Karpas-422 (cell line): ENCODE results near the gene HOXB8. TPM values are rescaled to one million over a fixed set of nuclear protein-coding genes. Genes with fewer than 3 reads are reported as not detected.

ENCODE experiments used
- DNase-seq: peaks from one replicate; pipeline ENCODE4 v3.0.0-alpha.2; 2015
- H2AFZ ChIP-seq: fragments of 200-600 bp; sonication (generic); 2 replicates; pipeline ENCODE4 v1.6.1; 2014; ENCODE audit warnings: antibody characterized with exemption, low read length, mixed read lengths
- H3K27ac ChIP-seq: fragments of 200-600 bp; sonication (generic); 2 replicates; pipeline ENCODE4 v1.5.1; 2014; ENCODE audit warnings: mild to moderate bottlenecking, low read length, moderate library complexity
- H3K27me3 ChIP-seq: fragments of 200-600 bp; sonication (generic); 2 replicates; pipeline ENCODE4 v1.6.1; 2014; ENCODE audit warnings: low read length, mixed read lengths
- H3K36me3 ChIP-seq: fragments of 200-600 bp; sonication (generic); 2 replicates; pipeline ENCODE4 v1.6.1; 2014; ENCODE audit warnings: low read length, mixed read lengths; ENCODE audit not compliant: insufficient read depth
- H3K4me1 ChIP-seq: fragments of 200-600 bp; sonication (generic); 2 replicates; pipeline ENCODE4 v1.6.1; 2014; ENCODE audit warnings: mild to moderate bottlenecking, low read length, mixed read lengths
- H3K4me2 ChIP-seq: fragments of 200-600 bp; sonication (generic); 2 replicates; pipeline ENCODE4 v1.6.1; 2014; ENCODE audit warnings: low read length, low read depth, mild to moderate bottlenecking; ENCODE audit not compliant: poor library complexity, severe bottlenecking
- H3K4me3 ChIP-seq: fragments of 200-600 bp; sonication (generic); 2 replicates; pipeline ENCODE4 v1.5.1; 2014; ENCODE audit warnings: mild to moderate bottlenecking, antibody characterized with exemption, low read length, mixed read lengths
- H3K79me2 ChIP-seq: fragments of 200-600 bp; sonication (generic); 2 replicates; pipeline ENCODE4 v1.6.1; 2014; ENCODE audit warnings: mild to moderate bottlenecking, low read length, mixed read lengths
- H3K9ac ChIP-seq: fragments of 200-600 bp; sonication (generic); 2 replicates; pipeline ENCODE4 v1.6.0; 2014; ENCODE audit warnings: low read length
- H3K9me2 ChIP-seq: fragments of 200-600 bp; sonication (generic), shearing (Covaris generic); replicated peaks from 2 replicates; pipeline ENCODE4 v1.6.0; 2014; ENCODE audit warnings: mild to moderate bottlenecking, low read length, moderate library complexity; ENCODE audit not compliant: insufficient read depth
- H3K9me3 ChIP-seq: fragments of 300-700, 200-600 bp; sonication (generic); 2 replicates; pipeline ENCODE4 v1.6.1; 2014; ENCODE audit warnings: low read length, mixed read lengths
- H4K20me1 ChIP-seq: fragments of 200-600 bp; sonication (generic); 2 replicates; pipeline ENCODE4 v1.6.1; 2014; ENCODE audit warnings: mild to moderate bottlenecking, antibody characterized with exemption, low read length, low read depth; ENCODE audit not compliant: insufficient read depth
- total RNA-seq: library from RNA; depleted of rRNA; stranded (reverse); fragments of >200 nt; shearing (Covaris generic); gene quantifications from 2 replicates; pipeline ENCODE4 v1.2.3, GENCODE V29; 2014; ENCODE audit warnings: low replicate concordance; rRNA removed

Gene HOXB8
- total RNA-seq, result 4.2 TPM in 1 of 2 replicates, not detected in the other

DNA sequence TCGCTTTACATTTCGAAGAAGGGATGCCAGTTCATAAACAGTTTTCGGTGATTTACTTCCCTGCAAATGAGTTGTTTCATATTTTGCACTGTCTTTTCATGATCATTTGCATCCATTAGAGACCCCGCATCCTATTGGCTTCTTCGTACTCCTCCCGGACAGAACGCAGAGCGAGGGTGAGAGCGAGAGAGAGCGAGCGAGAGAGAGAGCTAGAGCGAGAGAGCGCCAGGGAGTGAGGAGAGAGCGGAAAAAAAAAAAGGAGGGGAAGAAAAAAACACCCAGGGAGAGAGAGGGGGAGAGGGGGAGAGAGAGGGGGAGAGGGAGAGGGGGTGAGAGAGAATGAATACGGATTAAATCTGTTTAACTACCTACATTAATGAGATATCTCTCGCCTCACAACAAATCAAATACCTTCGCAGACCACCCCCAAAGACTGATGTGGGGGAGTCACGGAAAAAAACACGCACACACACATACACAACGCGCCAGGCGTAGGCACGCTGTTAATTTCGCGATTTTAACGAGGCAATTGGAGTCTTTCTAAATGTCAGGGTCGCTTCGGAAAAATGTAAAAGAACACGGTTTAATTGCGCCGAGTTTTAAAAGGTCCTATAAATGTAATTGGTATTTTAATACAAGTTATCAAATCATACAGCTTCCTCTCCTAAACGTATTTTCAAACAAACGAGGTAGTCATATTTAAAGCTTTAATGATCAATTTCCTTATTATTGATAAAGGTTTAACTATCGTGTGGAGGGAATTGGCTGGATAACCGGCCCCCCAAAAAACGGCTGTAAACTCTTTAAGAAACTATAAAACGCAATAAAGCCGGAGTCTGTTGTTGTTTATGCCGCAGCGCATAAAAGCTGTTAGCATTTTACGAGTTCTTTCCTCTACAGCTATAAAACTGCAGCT lies at the start of gene HOXB8:
Gene HOXB8, minus strand, starts transcription at position 246 of the 916 bp plus-strand sequence. CDS start 588 bp downstream, outside the sequence.
- Histone ChIP-seq H3K4me2 (no peak within 1 kb of the TSS), H3K27ac (no peak within 1 kb of the TSS), H3K4me3 (no peak within 1 kb of the TSS), H3K9me2 (no peaks in the 10 kb centered on the region), H3K27me3 (no peaks in the 10 kb centered on the region), H3K36me3 (no peaks in the 10 kb centered on the region), H3K79me2 (no peaks in the 10 kb centered on the region), H4K20me1 (no peaks in the 10 kb centered on the region), H2AFZ (no peak within 1 kb of the TSS), H3K9ac (no peak within 1 kb of the TSS), H3K9me3 (no peaks in the 10 kb centered on the region), H3K4me1 (peaks cover 32% of the 10 kb centered on the region)
- no peak for DNase-seq

- Histone ChIP-seq H3K4me3 (no peak overlapping the region), H3K36me3 (no peaks in the 10 kb centered on the region), H3K79me2 (no peaks in the 10 kb centered on the region), H3K27ac (no peak overlapping the region), H3K9me3 (no peaks in the 10 kb centered on the region), H2AFZ (no peak overlapping the region), H3K9ac (no peak overlapping the region), H3K27me3 (no peaks in the 10 kb centered on the region), H4K20me1 (no peaks in the 10 kb centered on the region), H3K9me2 (no peaks in the 10 kb centered on the region), H3K4me1 (no peaks in the 10 kb centered on the region), H3K4me2 (no peak overlapping the region)
- DNase-seq, result no peak
Observed at GRCh38 chr17:48663134-48663924, 48.2 kb upstream of the HOXB8 start.

- H3K9me3 ChIP-seq, result no peaks in the 10 kb centered on the region
- H3K9ac ChIP-seq, result no peak overlapping the region
- no peak overlapping the region for H2AFZ ChIP-seq
- no peak overlapping the region for H3K4me2 ChIP-seq
- no peaks in the 10 kb centered on the region for H3K27me3 ChIP-seq
- no peak for DNase-seq
- no peak overlapping the region for H3K27ac ChIP-seq
- no peaks in the 10 kb centered on the region for H3K36me3 ChIP-seq
- no peak overlapping the region for H3K4me3 ChIP-seq
- no peaks in the 10 kb centered on the region for H3K9me2 ChIP-seq
- no peaks in the 10 kb centered on the region for H3K4me1 ChIP-seq
- H3K79me2 ChIP-seq, result no peaks in the 10 kb centered on the region
- no peaks in the 10 kb centered on the region for H4K20me1 ChIP-seq
Observed at GRCh38 chr17:48655913-48656312, 40.8 kb upstream of the HOXB8 start.

- no peak for DNase-seq
- Histone ChIP-seq H3K79me2 (no peaks in the 10 kb centered on the region), H3K9me2 (no peaks in the 10 kb centered on the region), H3K4me2 (no peak overlapping the region), H3K27me3 (no peaks in the 10 kb centered on the region), H3K27ac (no peak overlapping the region), H4K20me1 (no peaks in the 10 kb centered on the region), H3K4me1 (no peaks in the 10 kb centered on the region), H3K9ac (no peak overlapping the region), H2AFZ (no peak overlapping the region), H3K4me3 (no peak overlapping the region), H3K9me3 (no peaks in the 10 kb centered on the region), H3K36me3 (no peaks in the 10 kb centered on the region)
Observed at GRCh38 chr17:48649741-48650140, 34.6 kb upstream of the HOXB8 start.

- no peaks in the 10 kb centered on the region for H4K20me1 ChIP-seq
- H3K27me3 ChIP-seq, result no peaks in the 10 kb centered on the region
- H3K9ac ChIP-seq, result no peak overlapping the region
- H3K79me2 ChIP-seq, result no peaks in the 10 kb centered on the region
- H3K4me1 ChIP-seq, result no peaks in the 10 kb centered on the region
- DNase-seq, result no peak
- no peak overlapping the region for H2AFZ ChIP-seq
- peak overlapping the region; percentile 50; the same call in 1 of the 2 replicates for H3K4me3 ChIP-seq
- no peaks in the 10 kb centered on the region for H3K36me3 ChIP-seq
- H3K9me2 ChIP-seq, result no peaks in the 10 kb centered on the region
- peak overlapping the region; percentile 54 for H3K4me2 ChIP-seq
- no peaks in the 10 kb centered on the region for H3K9me3 ChIP-seq
- no peak overlapping the region for H3K27ac ChIP-seq
Observed at GRCh38 chr17:48647963-48648245, 32.8 kb upstream of the HOXB8 start.

GRCh38 chr17:48647103-48647962 lies 32.2 kb upstream of the HOXB8 start:
- no peaks in the 10 kb centered on the region for H3K9me3 ChIP-seq
- no peaks in the 10 kb centered on the region for H3K27me3 ChIP-seq
- H3K27ac ChIP-seq, result no peak overlapping the region
- H3K36me3 ChIP-seq, result no peaks in the 10 kb centered on the region
- no peaks in the 10 kb centered on the region for H3K4me1 ChIP-seq
- H3K9ac ChIP-seq, result peak overlapping the region; percentile 41
- peak overlapping the region; percentile 50; the same call in 1 of the 2 replicates for H3K4me3 ChIP-seq
- H3K9me2 ChIP-seq, result no peaks in the 10 kb centered on the region
- H4K20me1 ChIP-seq, result no peaks in the 10 kb centered on the region
- peak overlapping the region; percentile 54 for H3K4me2 ChIP-seq
- peak overlapping the region; percentile 78; the same call in 1 of the 2 replicates for H2AFZ ChIP-seq
- no peaks in the 10 kb centered on the region for H3K79me2 ChIP-seq
- no peak for DNase-seq

DNA sequence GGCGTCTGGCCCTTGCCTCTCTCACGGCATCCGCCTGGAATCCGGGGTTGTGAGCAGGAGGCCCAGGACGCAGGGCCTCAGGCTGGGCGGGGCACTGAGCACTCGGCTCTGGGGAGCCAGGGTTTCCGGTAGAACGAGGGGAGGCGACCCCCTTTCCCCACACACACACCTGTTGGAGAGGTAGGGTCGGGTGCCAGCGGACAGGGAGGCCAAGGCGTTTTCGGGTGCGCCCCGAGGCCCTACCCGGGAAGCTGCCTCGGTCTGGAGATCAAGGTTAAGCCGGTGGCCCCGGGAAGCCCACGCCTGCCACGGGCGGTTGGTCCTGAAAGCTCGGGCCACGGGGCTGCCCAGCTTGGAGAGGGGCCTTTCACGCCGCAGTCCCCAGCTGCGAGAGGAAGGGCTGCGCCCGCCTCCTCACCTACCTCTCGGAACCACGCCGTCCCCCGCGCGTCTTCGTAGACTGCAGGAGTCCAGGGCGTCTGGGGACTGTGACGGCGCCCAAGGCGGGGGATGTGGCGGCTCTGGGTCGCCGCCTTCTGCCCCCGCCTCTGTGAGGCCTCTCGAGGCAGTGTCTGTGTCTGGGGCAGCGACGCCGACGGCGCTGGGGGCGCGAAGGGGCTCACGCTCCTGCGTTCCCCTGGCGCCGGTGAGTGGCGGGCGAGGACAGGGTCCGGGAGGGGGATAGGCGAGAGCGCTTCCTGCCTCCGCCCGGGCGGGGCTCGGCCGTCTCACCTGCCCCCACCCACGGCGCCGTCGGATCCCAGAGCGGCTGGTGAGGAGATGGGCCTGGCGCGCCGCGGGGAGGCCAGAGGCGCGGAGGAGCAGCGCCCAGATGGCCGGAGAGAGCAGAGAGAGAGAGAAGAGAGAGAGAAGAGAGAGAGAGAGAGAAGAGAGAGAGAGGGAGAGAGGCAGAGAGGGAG lies 31.4 kb upstream of the HOXB8 start:
- H3K4me2 ChIP-seq, result peak overlapping the region; percentile 54
- no peaks in the 10 kb centered on the region for H4K20me1 ChIP-seq
- no peaks in the 10 kb centered on the region for H3K9me2 ChIP-seq
- H3K9me3 ChIP-seq, result no peaks in the 10 kb centered on the region
- H3K9ac ChIP-seq, result no peak overlapping the region
- DNase-seq, result no peak
- H3K4me1 ChIP-seq, result no peaks in the 10 kb centered on the region
- H3K36me3 ChIP-seq, result no peaks in the 10 kb centered on the region
- H3K27ac ChIP-seq, result no peak overlapping the region
- H3K27me3 ChIP-seq, result no peaks in the 10 kb centered on the region
- no peaks in the 10 kb centered on the region for H3K79me2 ChIP-seq
- H2AFZ ChIP-seq, result no peak overlapping the region
- no peak overlapping the region for H3K4me3 ChIP-seq
